ENCODE measurements around the gene PODXL2.
"Not testable (repeated sequence)": the region's sequence is repeated elsewhere in the genome, so short reads cannot be mapped to it uniquely, and the experiment has no call there.

PODXL2 gene

GRCh38 chr3:127630811-127631714 lies 2.1 kb downstream of the PODXL2 start:
- DNase-seq: no peak

GRCh38 chr3:127632035-127632820 lies 3.2 kb downstream of the PODXL2 start:
- DNase-seq: no peak

- no peak for DNase-seq
Observed at GRCh38 chr3:127634653-127635052, 5.7 kb downstream of the PODXL2 start.

- no peak for DNase-seq
Observed at GRCh38 chr3:127637546-127637945, 8.6 kb downstream of the PODXL2 start.

GRCh38 chr3:127637971-127638370 lies 9.0 kb downstream of the PODXL2 start:
- DNase-seq: no peak

- no peak for DNase-seq
Observed at GRCh38 chr3:127639173-127640041, 10.4 kb downstream of the PODXL2 start.

GRCh38 chr3:127640042-127640355 lies 11.0 kb downstream of the PODXL2 start:
- no peak for DNase-seq

- DNase-seq: no peak
Observed at GRCh38 chr3:127644641-127645370, 15.8 kb downstream of the PODXL2 start.

GRCh38 chr3:127645371-127646015 lies 16.5 kb downstream of the PODXL2 start:
- DNase-seq: no peak

- DNase-seq: no peak
Observed at GRCh38 chr3:127646501-127647046, 17.6 kb downstream of the PODXL2 start.

- DNase-seq: no peak
Observed at GRCh38 chr3:127647166-127647844, 18.3 kb downstream of the PODXL2 start.

- DNase-seq: no peak
Observed at GRCh38 chr3:127647845-127648204, 18.8 kb downstream of the PODXL2 start.

GRCh38 chr3:127650236-127650635 lies 21.3 kb downstream of the PODXL2 start:
- no peak for DNase-seq

GRCh38 chr3:127651516-127652172 lies 22.7 kb downstream of the PODXL2 start:
- DNase-seq: no peak

GRCh38 chr3:127652246-127652995 lies 23.4 kb downstream of the PODXL2 start:
- DNase-seq: no peak

- no peak for DNase-seq
Observed at GRCh38 chr3:127654374-127654773, 25.4 kb downstream of the PODXL2 start.

GRCh38 chr3:127654993-127655392 lies 26.0 kb downstream of the PODXL2 start:
- not testable (repeated sequence) for DNase-seq

- DNase-seq: no peak
Observed at GRCh38 chr3:127655641-127656040, 26.7 kb downstream of the PODXL2 start.

- DNase-seq: no peak
Observed at GRCh38 chr3:127656906-127657305, 27.9 kb downstream of the PODXL2 start.

GRCh38 chr3:127658234-127658633 lies 29.2 kb downstream of the PODXL2 start:
- no peak for DNase-seq

Measured in NCI-H1417 treated with DMSO at 0.1 percent for 48 hours (cell line).